Small intestine (tissue), 7 donors: ENCODE data around the gene COMP. TPM values are rescaled to one million over a fixed set of nuclear protein-coding genes. Genes with fewer than 3 reads are reported as not detected.

Experiments
- DNase-seq, 2 donors: peaks; one replicate each; pipeline versions ENCODE4 v3.0.0 to v3.0.0-alpha.2; 2013
- FAIRE-seq: peaks from 2 replicates; lab custom pipeline; 2012; peaks lifted over from hg19 to GRCh38; lab: Jason Lieb, UNC
- H3K27ac ChIP-seq, 3 donors: one replicate each; pipeline ENCODE4 v1.5.1; 2013; ENCODE audit warnings: low read length in 2 of 3, mild to moderate bottlenecking in 2 of 3, control low read depth in 1 of 3, inconsistent platforms in 1 of 3, low read depth in 1 of 3, moderate library complexity in 1 of 3
- H3K27me3 ChIP-seq, 3 donors: one replicate each; pipeline ENCODE4 v1.6.1; 2013; ENCODE audit warnings: low read length in 3 of 3, inconsistent platforms in 1 of 3; ENCODE audit not compliant: control insufficient read depth in 3 of 3, insufficient read depth in 3 of 3
- H3K36me3 ChIP-seq, 3 donors: one replicate each; pipeline ENCODE4 v1.6.1; 2013; ENCODE audit warnings: low read length in 3 of 3, inconsistent platforms in 1 of 3, low read depth in 1 of 3, mild to moderate bottlenecking in 1 of 3, moderate library complexity in 1 of 3; ENCODE audit not compliant: control insufficient read depth in 3 of 3, insufficient read depth in 2 of 3
- H3K4me1 ChIP-seq, 3 donors: one replicate each; pipeline ENCODE4 v1.6.1; 2013; ENCODE audit warnings: low read length in 2 of 3, inconsistent platforms in 1 of 3, low read depth in 1 of 3, mild to moderate bottlenecking in 1 of 3, moderate library complexity in 1 of 3; ENCODE audit not compliant: control insufficient read depth in 3 of 3, insufficient read depth in 2 of 3
- H3K4me3 ChIP-seq, 3 donors: one replicate each; pipeline ENCODE4 v1.5.1; 2013; ENCODE audit warnings: low read length in 3 of 3, control low read depth in 1 of 3, inconsistent platforms in 1 of 3, low read depth in 1 of 3, mild to moderate bottlenecking in 1 of 3, moderate library complexity in 1 of 3
- H3K9me3 ChIP-seq, 2 donors: one replicate each; pipeline ENCODE4 v1.6.1; 2013; ENCODE audit warnings: low read depth in 1 of 2, low read length in 1 of 2; ENCODE audit not compliant: control insufficient read depth in 2 of 2, insufficient read depth in 1 of 2
- WGBS, 3 donors: extraction: QIAGEN DNeasy Blood & Tissue Kit; methylation state at CpG; one replicate each; pipeline ENCODE4 v1.1.7; 2013; 5-methylcytosine and 5-hydroxymethylcytosine counted together
- polyA plus RNA-seq, 4 donors: library from polyadenylated mRNA; stranded (reverse) in 3 of 4; unstranded in 1 of 4; fragments of 200-250 nt in 3 of 4; fragments of 120-200 nt in 1 of 4; gene quantifications; one replicate each; pipeline versions ENCODE4 v1.2.1 to v1.2.3, GENCODE V29; 2013
- donor health status: healthy with polysubstance abuse.
- donor health status: control.
- donor health status: control.
- donor health status: Bipolar disorder and iron deficiency.
- donor health status: healthy.

COMP gene
- polyA plus RNA-seq, 4 donors, result 0.68 to 1.8 TPM; not detected in 2

DNA sequence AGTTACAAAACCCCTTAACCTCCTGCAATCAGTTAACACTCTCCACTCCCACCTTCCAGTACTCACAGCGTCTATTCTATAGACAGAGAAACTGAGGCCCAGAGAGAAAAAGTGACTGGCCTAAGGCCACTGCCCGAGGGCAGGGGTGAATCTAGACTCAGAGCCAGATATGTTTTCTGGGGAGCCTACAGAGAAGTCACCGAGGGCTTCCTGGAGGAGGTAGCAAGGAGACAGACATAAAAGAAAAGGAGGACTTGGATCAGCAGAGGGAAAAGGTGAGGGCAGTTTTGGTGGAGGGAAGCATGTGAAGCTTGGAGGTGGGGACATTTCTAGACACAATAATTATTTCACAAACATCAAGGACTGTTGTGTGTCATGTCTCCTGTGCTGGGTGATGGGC lies 1.6 kb upstream of the COMP start:
- peaks cover 13 to 59% (median 42%) of the 10 kb centered on the region in 3 donors for H3K27me3 ChIP-seq
- no peak for FAIRE-seq
- 64 to 84% (median 71%) methylated on average over 3 of the region's 3 CpGs for WGBS, 3 donors

DNA sequence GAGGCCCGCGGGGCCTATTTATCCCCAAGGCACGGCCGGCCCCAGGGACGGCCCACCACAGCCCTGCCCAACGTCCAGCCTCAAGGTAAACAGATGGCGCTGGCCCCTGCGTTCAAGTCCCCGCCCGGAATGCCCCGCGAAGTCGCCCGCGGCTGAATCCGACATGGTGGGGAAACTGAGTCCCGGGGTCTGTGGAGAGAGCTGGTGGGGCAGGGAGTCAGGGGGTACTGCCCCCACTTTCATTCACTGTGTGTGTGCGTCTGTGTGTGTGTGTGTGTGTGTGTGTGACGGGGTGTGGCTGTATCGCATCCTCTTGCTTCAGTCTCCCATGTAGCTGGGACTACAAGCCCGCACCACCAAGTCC lies 192 bp upstream of the COMP start:
- Histone ChIP-seq H3K36me3 (no peaks in the 10 kb centered on the region), H3K9me3 (no peaks in the 10 kb centered on the region), H3K27me3 (peaks cover 13 to 73% (median 53%) of the 10 kb centered on the region in 3 donors), H3K4me1 (peaks cover 0 to 32% (median 0%) of the 10 kb centered on the region in 3 donors), H3K27ac (no peak overlapping the region), H3K4me3 (no peak overlapping the region)
- WGBS, 3 donors, result 17 to 30% (median 26%) methylated on average over 21 of the region's 21 CpGs
- no peak for FAIRE-seq
- peak in 1 of 2 donors; percentile 1 for DNase-seq

More for the DNA sequence above, 1.6 kb upstream of the COMP start:
- peaks cover 0 to 38% (median 0%) of the 10 kb centered on the region in 3 donors for H3K4me1 ChIP-seq
- H3K27ac ChIP-seq, result no peak overlapping the region
- H3K9me3 ChIP-seq, result no peaks in the 10 kb centered on the region
- H3K4me3 ChIP-seq, result no peak overlapping the region
- H3K36me3 ChIP-seq, result no peaks in the 10 kb centered on the region
- DNase-seq, result no peak

DNA sequence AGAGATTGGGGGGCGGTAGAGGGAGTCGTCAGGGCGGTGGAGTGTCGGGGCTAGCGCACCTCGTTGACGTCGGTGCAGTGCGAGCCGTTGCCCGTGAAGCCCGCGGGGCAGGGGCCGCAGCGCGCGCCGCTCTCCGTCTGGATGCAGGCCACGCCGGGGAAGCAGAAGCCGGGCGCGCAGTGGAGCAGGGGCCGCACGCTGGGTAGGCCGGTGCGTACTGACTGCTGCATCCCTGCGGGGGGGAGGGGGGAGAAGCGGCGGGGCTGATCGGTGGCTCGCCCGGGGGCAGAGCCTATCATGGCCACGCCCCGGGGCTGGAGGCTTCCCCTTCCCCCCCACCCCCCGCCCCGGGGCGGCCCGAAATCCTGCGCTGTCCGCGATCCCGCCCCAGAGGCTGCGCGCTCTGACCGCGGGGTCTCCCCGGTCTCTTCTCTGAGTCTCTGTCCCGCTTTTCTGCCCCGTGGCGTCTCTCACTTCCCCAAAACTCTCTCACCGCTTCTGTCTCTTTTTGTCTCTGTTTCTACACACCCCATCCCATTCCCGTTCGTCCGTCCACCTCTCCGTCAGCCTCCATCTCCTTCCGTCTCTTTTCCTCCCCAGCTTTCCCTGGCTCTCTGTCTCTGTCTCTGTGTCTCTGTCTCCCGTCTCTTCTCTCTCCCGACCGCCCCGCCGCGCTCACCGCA lies 1.1 kb downstream of the COMP start:
- Histone ChIP-seq H3K36me3 (no peaks in the 10 kb centered on the region), H3K9me3 (no peaks in the 10 kb centered on the region), H3K27me3 (peaks cover 13 to 84% (median 52%) of the 10 kb centered on the region in 3 donors), H3K4me3 (peak overlapping the region in 1 of 3 donors; percentile 24), H3K4me1 (peaks cover 0 to 31% (median 3%) of the 10 kb centered on the region in 3 donors), H3K27ac (no peak overlapping the region)
- WGBS, 3 donors, result 1 to 4% (median 2%) methylated on average over 33 to 63 of the region's 65 CpGs
- DNase-seq, result peak in 1 of 2 donors; percentile 39
- no peak for FAIRE-seq

DNA sequence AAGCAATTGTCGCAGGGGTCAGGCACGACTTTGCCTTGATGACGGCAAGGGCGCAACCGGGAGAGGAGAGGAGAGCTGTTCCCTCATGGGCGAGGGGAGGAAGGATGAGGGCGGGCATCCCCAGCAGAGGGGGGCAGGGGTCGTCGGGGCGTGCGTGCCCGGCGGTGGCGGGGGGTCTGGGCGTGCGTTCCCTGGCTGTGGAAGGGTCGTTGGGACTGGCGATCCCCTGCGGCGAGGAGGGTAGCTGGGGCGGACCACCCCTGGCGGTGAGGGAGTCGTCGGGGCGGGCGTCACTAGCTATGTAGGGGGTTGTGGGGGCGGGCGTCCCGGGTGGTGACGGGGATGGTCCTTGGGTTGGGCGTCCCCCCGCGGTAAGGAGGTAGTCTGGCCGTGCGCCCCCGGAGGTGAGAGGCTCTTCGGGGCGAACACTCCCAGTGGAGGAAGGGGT lies 1.7 kb downstream of the COMP start:
- H3K27ac ChIP-seq, result no peak overlapping the region
- peak overlapping the region in 1 of 3 donors; percentile 24 for H3K4me3 ChIP-seq

DNA sequence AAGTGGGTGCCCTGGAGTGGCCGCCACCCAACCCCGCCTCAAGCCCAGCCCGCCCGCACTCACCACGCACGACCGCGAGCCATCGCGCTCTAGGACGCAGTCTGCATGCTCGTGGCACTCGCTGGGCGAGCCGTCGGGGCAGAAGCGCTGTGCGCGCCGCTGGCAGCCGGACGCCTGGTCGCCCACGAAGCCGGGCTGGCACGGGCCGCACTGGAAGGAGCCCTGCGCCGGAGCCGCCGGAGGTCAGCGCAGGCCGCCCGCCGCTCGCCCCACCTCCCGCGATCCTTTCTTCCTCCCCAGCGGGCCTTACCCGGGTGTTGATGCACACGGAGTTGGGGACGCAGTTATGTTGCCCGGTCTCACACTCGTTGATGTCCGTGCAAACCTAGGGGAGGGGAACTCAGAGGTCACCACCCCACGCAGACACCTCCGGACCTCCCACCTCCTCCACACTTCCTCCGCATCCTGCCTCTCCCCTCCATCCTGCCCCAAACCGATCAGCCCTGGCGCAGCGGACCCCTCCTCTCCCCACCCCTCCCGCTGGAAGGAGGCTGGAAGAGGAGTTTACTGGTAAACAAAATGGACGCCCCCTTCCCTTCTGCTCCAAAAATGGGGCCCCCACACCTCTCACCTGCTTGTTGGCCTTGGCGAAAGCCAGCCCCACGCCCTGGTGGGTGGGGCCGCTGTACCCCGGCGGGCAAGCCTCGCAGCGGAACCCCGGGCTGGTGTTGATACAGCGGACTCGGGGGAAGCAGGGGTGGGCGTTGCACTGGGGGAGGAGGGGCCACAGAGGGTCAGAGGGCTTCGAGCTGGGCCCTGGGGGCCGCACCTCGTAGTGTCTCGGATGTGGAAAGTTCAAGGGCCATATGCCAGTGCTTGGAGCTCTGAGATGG lies 2.3 kb downstream of the COMP start:
- DNase-seq (no peak), FAIRE-seq (no peak)
- H3K4me1 ChIP-seq, result peaks cover 0 to 34% (median 3%) of the 10 kb centered on the region in 3 donors
- WGBS, 3 donors, result 2 to 5% (median 3%) methylated on average over 49 to 68 of the region's 68 CpGs
- peaks cover 13 to 92% (median 52%) of the 10 kb centered on the region in 3 donors for H3K27me3 ChIP-seq
- no peaks in the 10 kb centered on the region for H3K36me3 ChIP-seq
- H3K9me3 ChIP-seq, result no peaks in the 10 kb centered on the region
- no peak overlapping the region for H3K4me3 ChIP-seq
- no peak overlapping the region for H3K27ac ChIP-seq

More for the DNA sequence above, 1.7 kb downstream of the COMP start:
- peaks cover 13 to 89% (median 52%) of the 10 kb centered on the region in 3 donors for H3K27me3 ChIP-seq
- peaks cover 0 to 34% (median 3%) of the 10 kb centered on the region in 3 donors for H3K4me1 ChIP-seq
- FAIRE-seq (no peak), DNase-seq (no peak)
- no peaks in the 10 kb centered on the region for H3K36me3 ChIP-seq
- 3 to 11% (median 8%) methylated on average over 36 to 38 of the region's 38 CpGs for WGBS, 3 donors
- no peaks in the 10 kb centered on the region for H3K9me3 ChIP-seq

DNA sequence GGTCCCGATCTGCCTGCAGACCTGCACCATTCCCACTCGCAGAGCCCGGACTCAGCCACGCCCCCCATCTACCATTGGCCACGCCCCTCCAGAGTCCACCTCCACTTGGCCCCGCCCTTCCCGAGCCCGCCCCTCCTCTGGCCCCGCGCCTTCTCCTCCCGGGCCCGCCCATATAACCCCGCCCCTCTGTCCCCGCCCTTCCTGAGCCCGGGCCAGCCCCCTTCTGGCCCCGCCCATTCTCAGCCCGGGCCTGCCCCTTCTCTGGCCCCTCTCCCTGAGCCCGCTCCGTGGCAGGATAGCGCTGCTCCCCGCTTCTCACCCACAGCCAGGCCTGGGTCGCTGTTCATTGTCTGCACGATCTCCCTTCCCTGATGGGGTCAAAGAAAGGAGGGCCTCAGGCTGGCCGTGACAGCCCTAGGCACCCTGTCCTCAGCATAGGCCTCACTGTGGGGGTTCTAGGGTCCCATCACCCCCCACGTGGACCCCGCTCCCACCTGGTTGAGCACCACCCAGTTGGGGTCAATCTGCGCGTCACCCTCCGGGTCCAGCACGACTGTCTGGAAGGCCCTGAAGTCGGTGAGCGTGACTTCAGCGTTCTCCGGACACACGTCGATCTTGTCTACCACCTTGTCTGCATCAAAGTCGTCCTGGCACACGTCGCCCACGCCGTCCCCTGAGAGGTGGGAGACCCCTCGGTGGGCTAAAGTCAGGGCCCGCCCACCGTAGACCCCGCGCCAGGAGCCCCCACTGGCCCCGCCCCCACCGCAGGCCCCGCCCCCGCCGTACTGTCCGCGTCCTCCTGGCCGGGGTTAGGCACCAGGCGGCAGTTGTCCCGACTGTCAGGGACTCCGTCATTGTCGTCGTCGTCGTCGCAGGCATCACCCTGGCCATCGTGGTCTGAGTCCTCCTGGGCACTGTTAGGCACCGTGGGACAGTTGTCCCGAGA lies 5.7 kb downstream of the COMP start:
- Histone ChIP-seq H3K9me3 (no peaks in the 10 kb centered on the region), H3K4me3 (peak overlapping the region in 1 of 3 donors; percentile 35), H3K27me3 (peaks cover 5 to 60% (median 31%) of the 10 kb centered on the region in 3 donors), H3K27ac (peak overlapping the region in 1 of 3 donors; percentile 21), H3K36me3 (peaks cover 0 to 4% (median 0%) of the 10 kb centered on the region in 3 donors), H3K4me1 (peaks cover 0 to 34% (median 3%) of the 10 kb centered on the region in 3 donors)
- 6 to 10% (median 10%) methylated on average over 51 to 65 of the region's 65 CpGs for WGBS, 3 donors
- FAIRE-seq, result no peak
- peak; percentile 75 to 91 for DNase-seq

DNA sequence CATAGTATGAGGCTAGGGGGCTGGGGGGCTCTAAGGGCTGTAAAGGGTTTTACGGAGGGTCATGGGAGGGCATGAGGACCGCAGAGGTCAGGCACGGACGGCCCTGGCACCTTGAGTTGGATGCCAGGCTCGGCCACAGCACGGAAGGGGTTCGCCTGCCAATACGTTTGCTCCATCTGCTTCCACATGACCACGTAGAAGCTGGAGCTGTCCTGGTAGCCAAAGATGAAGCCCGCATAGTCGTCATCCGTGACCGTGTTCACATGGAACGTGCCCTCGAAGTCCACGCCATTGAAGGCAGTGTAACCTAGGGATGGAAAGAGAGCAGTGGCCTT lies 6.4 kb downstream of the COMP start:
- FAIRE-seq (no peak), DNase-seq (no peak)
- Histone ChIP-seq H3K27me3 (peaks cover 5 to 54% (median 26%) of the 10 kb centered on the region in 3 donors), H3K36me3 (peaks cover 0 to 8% (median 0%) of the 10 kb centered on the region in 3 donors), H3K27ac (no peak overlapping the region), H3K9me3 (no peaks in the 10 kb centered on the region), H3K4me3 (no peak overlapping the region), H3K4me1 (peaks cover 0 to 31% (median 3%) of the 10 kb centered on the region in 3 donors)
- WGBS, 3 donors, result 75 to 81% (median 76%) methylated on average over 16 of the region's 16 CpGs
